ENCODE results near the gene LRRC8D. TPM values are rescaled to one million over a fixed set of nuclear protein-coding genes. Genes with fewer than 3 reads are reported as not detected.

Gene LRRC8D
- total and polyA plus RNA-seq, 9 of the 15 experiments (the other 6 are each of a cell fraction or from before 2014, with no cell fraction given) = 3.4 to 53.9 (median 15.9) TPM

GRCh38 chr1:89975540-89976125 lies 154.8 kb downstream of the LRRC8D start (continued):
- TF ChIP-seq HOMEZ (CRISPR knock-in tag; IDR thresholded peaks at IDR 0.05) (no peak), ZNF316 (IDR thresholded peaks at IDR 0.05) (no peak), GTF3C2 (IDR thresholded peaks at IDR 0.05; ENCODE audit: borderline replicate concordance, extremely low read depth, insufficient read length) (no peak), E2F5 (CRISPR knock-in tag; IDR thresholded peaks at IDR 0.05) (no peak), ZBTB34 (CRISPR knock-in tag; IDR thresholded peaks at IDR 0.05) (no peak), EZH2 (IDR thresholded peaks at IDR 0.05; ENCODE audit: borderline replicate concordance, low read depth, low read length) (no peak), SPI1 (IDR thresholded peaks at IDR 0.05; ENCODE audit: borderline replicate concordance, low read depth, low read length) (peak; percentile 83), ARID4B (CRISPR knock-in tag; IDR thresholded peaks at IDR 0.05) (no peak), USF2 (CRISPR knock-in tag; IDR thresholded peaks at IDR 0.05) (no peak), ZNF133 (CRISPR knock-in tag; IDR thresholded peaks at IDR 0.05) (no peak), NFE2 (IDR thresholded peaks at IDR 0.05; ENCODE audit: low read depth) (peak; percentile 40; the same call in 1 of the 2 replicates), MEF2D (tag; conservative IDR thresholded peaks at IDR 0.05; ENCODE audit: low read depth) (peak; percentile 54; the same call in 1 of the 2 replicates)
